H7 (cell line): ENCODE results near the gene MPV17L2. TPM values are rescaled to one million over a fixed set of nuclear protein-coding genes. Genes with fewer than 3 reads are reported as not detected.
A peak's percentile ranks its signal among the peaks of the same experiment; 100 is the strongest.

Source experiments
- DNase-seq: peaks from one replicate; pipeline ENCODE4 v3.0.0; 2012
- H3K27me3 ChIP-seq: 2 replicates; pipeline ENCODE4 v1.6.0; 2011; ENCODE audit warnings: mild to moderate bottlenecking, low read length; ENCODE audit not compliant: control insufficient read depth, insufficient read depth
- H3K36me3 ChIP-seq: replicated peaks from 2 replicates; pipeline ENCODE4 v1.5.1; 2011; ENCODE audit warnings: low read length; ENCODE audit not compliant: control insufficient read depth, insufficient read depth
- H3K4me3 ChIP-seq: 2 replicates; pipeline ENCODE4 v1.5.1; 2011; ENCODE audit warnings: low read depth, mild to moderate bottlenecking, control low read depth, low read length, moderate library complexity; ENCODE audit not compliant: insufficient read depth
- total RNA-seq: library from RNA; depleted of rRNA; stranded (reverse); fragments of >200 nt; shearing (Covaris generic); gene quantifications from 2 replicates; pipeline ENCODE4 v1.2.3, GENCODE V29; 2014

MPV17L2 gene
- total RNA-seq, 1 experiment from 2014 or later, result 45.0 TPM

- peak; percentile 49 for DNase-seq
- peaks cover 6% of the 10 kb centered on the region for H3K36me3 ChIP-seq
Measured at GRCh38 chr19:18170714-18171255, 22.2 kb upstream of the MPV17L2 start.

GRCh38 chr19:18171605-18172327 is 21.3 kb upstream of the MPV17L2 start:
- Histone ChIP-seq H3K36me3 (peaks cover 1% of the 10 kb centered on the region), H3K4me3 (no peak overlapping the region), H3K27me3 (peaks cover 16% of the 10 kb centered on the region)
- DNase-seq, result peak; percentile 24

More at GRCh38 chr19:18170714-18171255, 22.2 kb upstream of the MPV17L2 start:
- Histone ChIP-seq H3K27me3 (peaks cover 16% of the 10 kb centered on the region), H3K4me3 (no peak overlapping the region)

- DNase-seq, result peak; percentile 39
- peaks cover 1% of the 10 kb centered on the region for H3K36me3 ChIP-seq
- H3K27me3 ChIP-seq, result peaks cover 16% of the 10 kb centered on the region
- H3K4me3 ChIP-seq, result no peak overlapping the region
Measured at GRCh38 chr19:18172331-18173053, 20.5 kb upstream of the MPV17L2 start.

GRCh38 chr19:18173054-18173571 is 19.9 kb upstream of the MPV17L2 start:
- H3K36me3 ChIP-seq, result peaks cover 1% of the 10 kb centered on the region
- H3K27me3 ChIP-seq, result peaks cover 16% of the 10 kb centered on the region
- peak; percentile 78 for DNase-seq
- H3K4me3 ChIP-seq, result peak overlapping the region; percentile 8; the same call in 1 of the 2 replicates

- H3K4me3 ChIP-seq, result peak within 1 kb of the TSS; percentile 64
- peaks cover 16% of the 10 kb centered on the region for H3K27me3 ChIP-seq
- DNase-seq, result peak; percentile 98
- H3K36me3 ChIP-seq, result no peaks in the 10 kb centered on the region; the same call in none of the 2 replicates
Measured at GRCh38 chr19:18173572-18174288, 19.3 kb upstream of the MPV17L2 start, which contains the start of gene IFI30. Gene IFI30, plus strand, starts transcription at chr19:18173813. Its CDS starts 29 bp downstream, at chr19:18173842.

GRCh38 chr19:18174983-18175382 is 18.0 kb upstream of the MPV17L2 start:
- Histone ChIP-seq H3K4me3 (no peak overlapping the region), H3K27me3 (peaks cover 16% of the 10 kb centered on the region), H3K36me3 (no peaks in the 10 kb centered on the region; the same call in 1 of the 2 replicates)
- peak; percentile 36 for DNase-seq

- H3K27me3 ChIP-seq, result peaks cover 16% of the 10 kb centered on the region
- no peak overlapping the region for H3K4me3 ChIP-seq
- peak; percentile 16 for DNase-seq
- no peaks in the 10 kb centered on the region; the same call in 1 of the 2 replicates for H3K36me3 ChIP-seq
Measured at GRCh38 chr19:18176367-18177310, 16.4 kb upstream of the MPV17L2 start.

- Histone ChIP-seq H3K27me3 (peaks cover 2% of the 10 kb centered on the region; the same call in 1 of the 2 replicates), H3K4me3 (no peak overlapping the region), H3K36me3 (no peaks in the 10 kb centered on the region; the same call in 1 of the 2 replicates)
- DNase-seq, result no peak
Measured at GRCh38 chr19:18179957-18180356, 13.1 kb upstream of the MPV17L2 start.

- Histone ChIP-seq H3K4me3 (no peak overlapping the region), H3K36me3 (no peaks in the 10 kb centered on the region), H3K27me3 (no peaks in the 10 kb centered on the region)
- DNase-seq, result no peak
Measured at GRCh38 chr19:18183529-18183928, 9.5 kb upstream of the MPV17L2 start.

- Histone ChIP-seq H3K27me3 (no peaks in the 10 kb centered on the region), H3K36me3 (no peaks in the 10 kb centered on the region)
- DNase-seq, result peak; percentile 67
Measured at GRCh38 chr19:18185538-18185937, 7.5 kb upstream of the MPV17L2 start.

GRCh38 chr19:18190278-18190677 is 2.7 kb upstream of the MPV17L2 start:
- no peaks in the 10 kb centered on the region for H3K27me3 ChIP-seq
- H3K36me3 ChIP-seq, result peaks cover 3% of the 10 kb centered on the region
- DNase-seq, result no peak
- H3K4me3 ChIP-seq, result no peak overlapping the region

More at GRCh38 chr19:18185538-18185937, 7.5 kb upstream of the MPV17L2 start:
- H3K4me3 ChIP-seq, result no peak overlapping the region

GRCh38 chr19:18191640-18192062 is 1.4 kb upstream of the MPV17L2 start:
- Histone ChIP-seq H3K27me3 (no peaks in the 10 kb centered on the region), H3K36me3 (peaks cover 11% of the 10 kb centered on the region), H3K4me3 (no peak overlapping the region)
- no peak for DNase-seq
